DLD1 (cell line): Measurements from ENCODE around the gene MALAT1.

Experiments used
- in situ Hi-C: cut with HindIII; loops from 2 replicates; pipeline ENCODE4 v1.10.0; 2017; ENCODE audit warnings: low sequenced_read_pairs

Gene MALAT1

GRCh38 chr11:65554842-65555430 is 56.1 kb downstream of the MALAT1 start:
- in situ Hi-C loops = no loop called here

- in situ Hi-C loops = no loop called here
Observed at GRCh38 chr11:65555693-65556231, 56.9 kb downstream of the MALAT1 start.
